ENCODE measurements around the gene RCSD1. TPM values are rescaled to one million over a fixed set of nuclear protein-coding genes. Genes with fewer than 3 reads are reported as not detected.

Gene RCSD1
- total and polyA plus RNA-seq, 10 of the 15 experiments (the other 5 are each of a cell fraction or from before 2014, with no cell fraction given), result 11.4 to 78.3 (median 71.6) TPM

GRCh38 chr1:167748906-167749305 lies 118.9 kb downstream of the RCSD1 start:
- Histone ChIP-seq H3K79me2 (ENCODE audit: control insufficient read depth, insufficient read depth, low read length) (peaks cover 53% of the 10 kb centered on the region), H4K20me1 (ENCODE audit: control insufficient read depth, insufficient read depth) (no peaks in the 10 kb centered on the region), H3K27me3 (replicated peaks in 1 of 2; ENCODE audit: control insufficient read depth in 2 of 2, insufficient read depth in 2 of 2, low read length in 1 of 2) (no peaks in the 10 kb centered on the region), H3K4me3 (no peak overlapping the region), H2AFZ (ENCODE audit: control insufficient read depth, low read depth, low read length) (no peak overlapping the region), H3K36me3 (ENCODE audit: control insufficient read depth in 2 of 2, insufficient read depth in 2 of 2, low read length in 1 of 2) (0 out of 4 replicates have a peak, but pooled peaks cover 0 to 3% of the 10 kb centered on the region in 2 experiments), H3K9ac (ENCODE audit: control insufficient read depth, insufficient read depth, low read length) (no peak overlapping the region), H3K9me3 (replicated peaks; ENCODE audit: control insufficient read depth, insufficient read depth, low read length) (no peaks in the 10 kb centered on the region), H3K27ac (ENCODE audit: control insufficient read depth, insufficient read depth) (no peak overlapping the region), H3K4me1 (ENCODE audit: control insufficient read depth, insufficient read depth, low read length) (peaks cover 17% of the 10 kb centered on the region), H3K4me2 (ENCODE audit: control insufficient read depth, insufficient read depth) (no peak overlapping the region)
- RAD21 ChIA-PET (ENCODE audit: unreplicated experiment), result interaction anchor here (0.5 to 1.6 kb wide), 4 partner anchors 33 to 333 kb away, joined by 3 to 7 read pairs (median 4); no protein-coding TSS in a partner anchor
- CTCF ChIA-PET, result interaction anchor here (0.9 to 1.0 kb wide), 2 partner anchors 28 to 34 kb away, joined by 3 read pairs; no protein-coding TSS in a partner anchor
- TF ChIP-seq RCOR1 (conservative IDR thresholded peaks at IDR 0.05; ENCODE audit: low read depth, low read length), result no peak
- TF ChIP-seq STAT3 (IDR thresholded peaks at IDR 0.05; ENCODE audit: low read depth, low read length), result no peak
- no peak for TF ChIP-seq NFXL1 (IDR thresholded peaks at IDR 0.05; ENCODE audit: borderline replicate concordance)
- no peak for TF ChIP-seq MEF2B (IDR thresholded peaks at IDR 0.05; ENCODE audit: partially characterized antibody, poor library complexity, severe bottlenecking)
- TF ChIP-seq ZNF217 (IDR thresholded peaks at IDR 0.05), result no peak
- TF ChIP-seq IKZF2 (IDR thresholded peaks at IDR 0.05), result no peak
- TF ChIP-seq ELK1 (IDR thresholded peaks at IDR 0.05; ENCODE audit: low read depth, low read length), result no peak
- no peak for TF ChIP-seq SRF (IDR thresholded peaks at IDR 0.05; ENCODE audit: low read depth in 2 of 2, low read length in 2 of 2)
- TF ChIP-seq, protein P1, sequence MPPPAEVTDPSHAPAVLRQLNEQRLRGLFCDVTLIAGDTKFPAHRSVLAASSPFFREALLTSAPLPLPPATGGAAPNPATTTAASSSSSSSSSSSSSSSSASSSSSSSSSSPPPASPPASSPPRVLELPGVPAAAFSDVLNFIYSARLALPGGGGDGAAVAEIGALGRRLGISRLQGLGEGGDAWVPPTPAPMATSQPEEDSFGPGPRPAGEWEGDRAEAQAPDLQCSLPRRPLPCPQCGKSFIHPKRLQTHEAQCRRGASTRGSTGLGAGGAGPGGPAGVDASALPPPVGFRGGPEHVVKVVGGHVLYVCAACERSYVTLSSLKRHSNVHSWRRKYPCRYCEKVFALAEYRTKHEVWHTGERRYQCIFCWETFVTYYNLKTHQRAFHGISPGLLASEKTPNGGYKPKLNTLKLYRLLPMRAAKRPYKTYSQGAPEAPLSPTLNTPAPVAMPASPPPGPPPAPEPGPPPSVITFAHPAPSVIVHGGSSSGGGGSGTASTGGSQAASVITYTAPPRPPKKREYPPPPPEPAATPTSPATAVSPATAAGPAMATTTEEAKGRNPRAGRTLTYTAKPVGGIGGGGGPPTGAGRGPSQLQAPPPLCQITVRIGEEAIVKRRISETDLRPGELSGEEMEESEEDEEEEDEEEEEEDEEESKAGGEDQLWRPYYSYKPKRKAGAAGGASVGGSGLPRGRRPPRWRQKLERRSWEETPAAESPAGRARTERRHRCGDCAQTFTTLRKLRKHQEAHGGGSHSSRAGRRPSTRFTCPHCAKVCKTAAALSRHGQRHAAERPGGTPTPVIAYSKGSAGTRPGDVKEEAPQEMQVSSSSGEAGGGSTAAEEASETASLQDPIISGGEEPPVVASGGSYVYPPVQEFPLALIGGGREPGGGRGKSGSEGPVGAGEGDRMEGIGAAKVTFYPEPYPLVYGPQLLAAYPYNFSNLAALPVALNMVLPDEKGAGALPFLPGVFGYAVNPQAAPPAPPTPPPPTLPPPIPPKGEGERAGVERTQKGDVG (CRISPR knock-in tag; IDR thresholded peaks at IDR 0.05), result no peak
- TF ChIP-seq CHD1 (IDR thresholded peaks at IDR 0.05; ENCODE audit: low read depth, low read length), result no peak
- no peak for TF ChIP-seq RBBP5 (conservative IDR thresholded peaks at IDR 0.05)
- TF ChIP-seq, protein P2, sequence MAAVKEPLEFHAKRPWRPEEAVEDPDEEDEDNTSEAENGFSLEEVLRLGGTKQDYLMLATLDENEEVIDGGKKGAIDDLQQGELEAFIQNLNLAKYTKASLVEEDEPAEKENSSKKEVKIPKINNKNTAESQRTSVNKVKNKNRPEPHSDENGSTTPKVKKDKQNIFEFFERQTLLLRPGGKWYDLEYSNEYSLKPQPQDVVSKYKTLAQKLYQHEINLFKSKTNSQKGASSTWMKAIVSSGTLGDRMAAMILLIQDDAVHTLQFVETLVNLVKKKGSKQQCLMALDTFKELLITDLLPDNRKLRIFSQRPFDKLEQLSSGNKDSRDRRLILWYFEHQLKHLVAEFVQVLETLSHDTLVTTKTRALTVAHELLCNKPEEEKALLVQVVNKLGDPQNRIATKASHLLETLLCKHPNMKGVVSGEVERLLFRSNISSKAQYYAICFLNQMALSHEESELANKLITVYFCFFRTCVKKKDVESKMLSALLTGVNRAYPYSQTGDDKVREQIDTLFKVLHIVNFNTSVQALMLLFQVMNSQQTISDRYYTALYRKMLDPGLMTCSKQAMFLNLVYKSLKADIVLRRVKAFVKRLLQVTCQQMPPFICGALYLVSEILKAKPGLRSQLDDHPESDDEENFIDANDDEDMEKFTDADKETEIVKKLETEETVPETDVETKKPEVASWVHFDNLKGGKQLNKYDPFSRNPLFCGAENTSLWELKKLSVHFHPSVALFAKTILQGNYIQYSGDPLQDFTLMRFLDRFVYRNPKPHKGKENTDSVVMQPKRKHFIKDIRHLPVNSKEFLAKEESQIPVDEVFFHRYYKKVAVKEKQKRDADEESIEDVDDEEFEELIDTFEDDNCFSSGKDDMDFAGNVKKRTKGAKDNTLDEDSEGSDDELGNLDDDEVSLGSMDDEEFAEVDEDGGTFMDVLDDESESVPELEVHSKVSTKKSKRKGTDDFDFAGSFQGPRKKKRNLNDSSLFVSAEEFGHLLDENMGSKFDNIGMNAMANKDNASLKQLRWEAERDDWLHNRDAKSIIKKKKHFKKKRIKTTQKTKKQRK (IDR thresholded peaks at IDR 0.05; ENCODE audit: low read depth, low read length), result no peak
- no peak for TF ChIP-seq DPF2 (IDR thresholded peaks at IDR 0.05)
- TF ChIP-seq ZBED1 (IDR thresholded peaks at IDR 0.05; ENCODE audit: borderline replicate concordance), result no peak
- FAIRE-seq (no peak), DNase-seq (ENCODE audit: low read depth, low spot score) (no peak), ATAC-seq (no peak)
- POLR2A ChIA-PET, result interaction anchor here (0.5 to 1.0 kb wide), 2 partner anchors 18 to 28 kb away, joined by 3 to 4 read pairs; no protein-coding TSS in a partner anchor
- intact Hi-C loops (cut with micrococcal nuclease; ENCODE audit: unreplicated experiment) (no loop called here), in situ Hi-C loops (cut with MboI) (no loop called here)
- BruUV-seq (replicated peaks), result no TSS peak
- SMC1A ChIA-PET (ENCODE audit: uncharacterized antibody, unreplicated experiment), result interaction anchor here (0.6 to 2.2 kb wide), 7 partner anchors 24 to 274 kb away, joined by 3 to 8 read pairs (median 3); no protein-coding TSS in a partner anchor

All from GM12878 (cell line).